HG02678 (cell line): Measurements from ENCODE around the gene EDNRA.
A peak's percentile ranks its signal among the peaks of the same experiment; 100 is the strongest.

Source experiments
- ATAC-seq: cut with Tn5 transposase; IDR thresholded peaks from one replicate; pipeline ENCODE4 v1.9.1; 2021; ENCODE audit warnings: mild to moderate bottlenecking, moderate library complexity; ENCODE audit not compliant: unreplicated experiment

The EDNRA gene

DNA sequence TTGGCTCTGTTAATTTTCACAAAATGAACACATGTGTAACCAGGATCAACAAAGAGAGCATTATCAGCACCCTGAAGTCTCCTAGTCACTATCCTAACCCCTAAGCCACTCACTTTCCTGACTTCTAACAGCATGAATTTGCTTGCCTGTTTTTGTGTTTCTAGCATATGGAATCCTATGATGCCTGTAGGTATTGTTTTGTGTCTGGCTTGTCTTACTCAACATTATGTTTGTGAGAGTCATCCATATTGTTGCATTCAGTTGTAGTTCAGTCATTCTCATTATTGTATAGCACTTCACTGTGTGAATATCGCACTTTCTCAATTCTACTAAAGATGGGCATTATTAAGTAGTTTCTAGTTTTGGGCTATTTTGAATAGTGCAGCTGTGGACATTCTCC is 15.6 kb downstream of the EDNRA start:
- ATAC-seq: no peak

DNA sequence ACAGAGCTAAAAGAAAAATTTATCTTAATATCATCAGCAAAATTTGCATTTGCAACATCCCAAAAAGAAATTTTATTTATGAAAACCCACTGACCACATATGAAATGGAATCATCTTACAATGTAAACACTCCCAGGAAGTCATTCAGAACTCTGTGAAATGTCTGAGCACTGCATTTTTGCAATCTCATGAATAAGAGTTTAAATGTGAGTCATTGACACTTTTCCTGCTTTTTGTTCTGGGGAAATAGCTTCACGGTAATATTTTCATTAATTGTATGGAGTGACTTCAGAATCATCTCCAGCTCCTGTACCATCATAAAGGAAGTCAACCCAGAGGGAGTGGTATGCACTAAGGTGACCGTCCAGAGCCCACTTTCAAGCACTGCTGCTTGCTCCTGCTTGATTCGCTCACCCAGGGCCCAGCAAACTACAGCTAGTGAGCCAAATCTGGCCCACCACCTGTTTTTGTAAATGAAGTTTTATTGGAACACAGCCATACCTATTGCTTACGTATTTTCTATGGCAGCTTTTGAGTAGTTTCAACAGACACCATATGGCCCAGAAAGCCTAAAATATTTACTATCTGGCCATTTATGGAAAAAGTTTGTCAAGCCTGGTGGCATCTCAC is 17.2 kb downstream of the EDNRA start:
- no peak for ATAC-seq

DNA sequence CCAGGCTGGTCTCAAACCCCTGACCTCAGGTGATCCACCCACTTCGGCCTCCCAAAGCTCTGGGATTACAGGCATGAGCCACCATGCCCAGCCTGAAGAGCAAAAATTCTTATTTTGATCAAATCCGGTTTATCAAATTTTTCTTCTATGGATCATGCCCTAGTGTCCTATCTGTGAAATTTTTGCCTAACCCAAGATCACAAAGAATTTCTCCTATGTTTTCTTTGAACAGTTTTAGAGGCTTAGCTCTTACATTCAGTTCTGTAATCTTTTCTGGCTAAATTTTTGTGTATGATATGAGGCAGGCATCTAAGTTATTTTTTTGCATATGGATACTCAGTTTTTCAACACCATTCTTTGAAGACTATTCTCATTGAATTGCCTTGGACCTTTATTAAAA is 27.4 kb downstream of the EDNRA start:
- ATAC-seq: no peak

DNA sequence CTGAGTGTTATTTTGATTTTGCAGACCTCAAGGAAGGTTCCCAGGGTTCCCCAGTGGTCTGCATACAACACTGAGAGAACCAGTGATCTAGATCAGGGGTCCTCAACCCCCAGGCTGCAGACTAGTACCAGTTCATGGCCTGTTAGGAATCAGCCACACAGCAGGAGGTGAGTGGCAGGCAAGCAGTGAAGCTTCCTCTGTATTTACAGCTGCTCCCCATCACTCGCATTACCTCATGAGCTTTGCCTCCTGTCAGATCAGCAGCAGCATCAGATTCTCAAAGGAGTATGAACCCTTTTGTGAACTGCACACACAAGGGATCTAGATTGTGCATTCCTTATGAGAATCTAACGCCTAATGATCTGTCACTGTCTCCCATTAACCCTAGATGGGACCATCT is 28.5 kb downstream of the EDNRA start:
- no peak for ATAC-seq

DNA sequence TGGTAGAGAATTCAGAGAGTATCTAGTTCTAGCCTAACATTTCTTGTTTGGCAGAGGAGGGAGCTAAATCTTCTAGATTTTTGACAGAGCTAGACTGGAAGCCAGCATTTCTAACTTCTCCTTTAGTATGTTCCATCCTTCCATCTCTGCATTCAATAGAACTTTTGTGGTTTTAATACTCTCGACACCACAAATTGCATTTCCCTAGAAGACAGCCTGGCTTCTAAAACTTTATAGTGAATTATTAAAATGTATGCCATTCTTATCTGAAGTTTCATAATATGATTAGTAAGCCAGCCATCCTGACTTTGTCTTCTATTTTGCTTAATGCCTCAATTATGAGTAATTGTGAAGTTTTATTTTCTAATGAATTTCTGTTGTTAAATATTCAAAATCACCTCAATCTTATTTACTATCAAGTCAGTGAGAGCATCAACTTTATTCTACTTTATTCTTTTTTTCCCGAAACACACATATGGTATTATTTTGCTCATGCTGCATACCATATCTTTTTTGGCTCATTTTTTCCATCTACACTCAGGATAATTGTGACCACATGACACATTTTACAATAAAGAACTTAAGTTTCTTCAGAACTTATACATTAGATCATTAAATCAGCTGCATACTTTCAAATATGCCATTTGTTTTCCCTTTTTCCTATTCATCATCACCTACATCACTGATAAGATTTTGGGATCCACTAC is 30.2 kb downstream of the EDNRA start:
- ATAC-seq: no peak

DNA sequence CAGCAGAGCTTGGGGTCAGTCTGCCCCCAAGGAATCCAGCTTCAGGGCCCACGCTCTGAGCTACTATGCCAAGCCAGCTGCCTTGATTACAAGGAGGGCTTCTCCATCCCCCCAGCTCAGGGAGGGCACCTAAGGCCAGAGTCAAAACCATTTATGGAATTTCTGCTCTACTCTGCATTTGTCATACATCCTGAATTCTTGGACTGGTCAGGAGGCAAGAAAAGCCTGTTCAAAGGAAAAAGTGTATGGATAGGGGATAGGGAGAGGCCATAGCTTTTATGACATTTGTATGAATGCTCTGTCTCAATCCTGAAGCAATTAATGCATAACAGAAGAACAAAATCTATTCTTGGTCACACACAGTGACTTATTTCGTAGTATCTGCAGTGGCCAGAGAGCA is 32.2 kb downstream of the EDNRA start:
- no peak for ATAC-seq

DNA sequence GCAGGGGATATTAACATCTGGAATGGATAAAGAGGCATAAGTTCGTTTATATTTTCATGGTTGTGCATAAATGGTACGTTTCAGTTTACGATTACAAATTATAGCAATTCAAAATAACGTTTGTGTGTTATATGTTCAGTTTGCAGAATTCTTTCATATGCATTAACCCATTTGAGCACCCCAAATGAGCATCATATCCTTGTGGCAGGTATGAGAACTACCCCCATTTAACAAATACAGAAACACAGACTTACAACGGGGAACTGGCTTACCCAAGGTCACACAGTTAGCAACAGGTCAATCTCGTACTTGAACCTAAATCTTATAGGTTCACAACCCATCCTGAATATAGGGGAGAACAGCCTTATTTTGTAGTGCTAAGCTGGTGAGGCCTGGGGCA is 33.1 kb downstream of the EDNRA start:
- no peak for ATAC-seq

DNA sequence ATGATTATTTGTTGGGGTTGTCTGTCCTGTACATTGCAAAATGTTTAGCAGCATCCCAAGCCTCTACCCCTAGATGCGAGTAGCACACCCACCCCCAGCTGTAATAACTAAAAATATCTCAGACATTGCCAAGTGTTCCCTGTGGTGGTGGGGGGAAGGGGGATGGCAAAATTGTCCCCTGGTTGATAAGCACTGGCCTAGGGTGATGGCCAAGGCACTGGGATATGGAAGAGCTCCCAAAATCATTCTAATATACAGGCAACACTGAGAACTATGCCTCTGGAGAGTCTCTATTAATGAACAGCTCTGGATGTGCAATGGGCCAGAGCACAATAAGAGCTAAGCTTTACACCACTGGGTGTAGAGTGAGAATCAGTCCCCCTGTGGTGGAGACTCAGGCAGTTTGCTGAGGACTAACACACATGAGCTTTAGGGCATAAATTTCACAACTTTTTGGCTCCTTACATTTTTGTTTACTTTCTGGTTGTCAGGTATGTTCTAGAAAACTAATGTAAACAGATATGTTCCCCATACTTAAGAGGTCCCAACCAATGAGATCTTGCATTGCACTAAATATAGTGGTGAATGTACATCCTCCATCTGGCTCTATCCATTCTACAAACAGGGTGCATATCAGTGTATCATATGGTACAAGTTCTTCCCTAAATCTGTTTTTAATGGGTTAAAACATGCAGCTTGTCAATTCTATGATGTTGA is 34.5 kb downstream of the EDNRA start:
- no peak for ATAC-seq

DNA sequence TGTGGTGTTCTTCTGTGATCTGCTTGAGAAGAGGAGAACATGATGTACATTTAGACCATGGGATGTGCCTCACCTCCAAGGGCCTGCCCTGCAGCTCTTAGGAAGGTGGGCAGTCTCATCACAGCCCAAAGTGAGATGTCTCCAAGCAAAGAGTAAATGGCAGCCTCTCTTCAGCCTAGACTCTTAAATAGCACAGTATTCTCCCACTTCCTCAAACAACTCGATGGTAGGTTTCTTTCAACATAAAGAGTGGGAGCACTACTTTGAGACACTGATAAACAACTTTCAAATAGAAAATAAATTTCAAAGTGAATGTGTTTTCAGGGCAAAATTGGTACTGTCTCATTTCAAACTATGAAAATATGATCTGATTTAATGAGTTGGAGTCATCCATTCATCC is 35.2 kb downstream of the EDNRA start:
- ATAC-seq: no peak

DNA sequence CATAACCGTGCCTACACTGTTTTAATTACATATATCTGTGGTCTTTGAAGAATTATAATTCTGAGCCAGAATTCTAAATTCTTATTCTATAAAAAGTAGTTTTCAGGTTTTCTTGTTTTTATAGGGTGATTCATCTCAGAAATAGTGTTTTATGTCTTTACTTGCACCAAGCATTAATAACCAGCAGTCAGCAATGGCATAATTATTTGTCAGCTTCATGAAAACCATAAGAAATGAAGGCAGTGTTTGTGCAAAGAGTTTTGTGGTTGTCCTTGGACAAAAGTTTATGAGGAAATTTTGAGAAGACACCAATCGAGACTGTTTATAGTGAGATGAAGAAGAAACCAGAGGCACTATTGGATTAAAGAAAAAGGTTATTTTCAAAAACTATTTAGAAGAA is 37.2 kb downstream of the EDNRA start:
- ATAC-seq: no peak

DNA sequence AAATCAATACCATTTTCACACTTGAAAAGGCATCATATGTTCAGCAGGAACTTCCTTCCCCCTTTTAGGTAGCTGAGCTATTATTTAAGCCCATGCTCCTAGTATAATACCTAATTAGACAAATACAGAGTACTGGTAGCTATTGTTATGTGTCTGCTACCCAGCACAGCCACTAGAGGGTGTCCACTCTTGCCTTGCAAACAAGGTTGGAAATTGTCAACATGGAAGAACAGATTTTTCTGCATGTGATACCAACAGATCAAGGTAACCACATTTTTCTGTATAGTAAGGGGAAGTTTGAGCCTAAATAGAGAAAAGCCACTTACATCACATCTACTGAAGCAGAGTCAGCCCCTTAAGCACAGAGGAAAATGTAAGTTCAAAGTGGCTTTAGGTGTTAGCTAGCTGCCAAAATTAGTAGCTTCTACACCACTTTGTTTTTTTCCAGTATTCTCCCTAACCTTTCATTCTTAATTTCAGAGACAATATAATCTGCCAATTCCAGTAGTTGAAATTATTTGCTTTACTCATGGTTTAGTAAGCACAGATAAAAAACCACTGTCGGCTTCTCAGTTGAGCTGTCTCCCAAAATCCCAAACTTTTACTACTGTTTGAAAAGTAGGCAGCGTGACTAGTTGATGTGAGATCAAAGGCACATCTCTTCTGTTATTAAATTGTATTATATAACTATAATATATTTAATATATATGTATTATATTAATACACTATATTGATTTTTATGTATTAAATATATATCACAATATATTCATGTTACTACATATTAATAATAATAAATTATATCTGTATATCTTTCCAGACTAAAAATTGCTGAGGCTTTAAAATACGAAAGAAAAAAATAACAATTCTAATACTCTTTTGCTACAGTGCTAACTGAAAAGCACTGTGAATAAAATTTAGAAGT is 38.2 kb downstream of the EDNRA start:
- ATAC-seq: peak; percentile 90

DNA sequence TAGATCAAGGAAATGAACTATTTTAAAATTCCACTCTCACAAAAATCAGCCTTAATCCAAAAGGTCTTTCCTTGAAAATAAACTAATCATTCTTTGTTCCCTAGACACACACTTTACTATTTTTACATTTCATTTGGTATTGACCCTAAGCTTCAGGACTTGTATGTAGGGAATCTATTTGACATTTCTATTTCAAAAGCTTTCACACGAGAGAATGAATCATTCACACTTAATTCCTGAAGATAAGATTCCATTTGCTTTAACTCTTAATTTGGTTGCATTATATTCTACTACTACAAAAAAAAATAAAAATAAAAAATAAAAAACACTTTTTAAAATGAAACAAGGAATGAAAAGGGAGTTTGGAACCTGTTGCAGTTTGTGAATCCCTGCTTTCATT is 43.7 kb downstream of the EDNRA start:
- ATAC-seq: no peak

DNA sequence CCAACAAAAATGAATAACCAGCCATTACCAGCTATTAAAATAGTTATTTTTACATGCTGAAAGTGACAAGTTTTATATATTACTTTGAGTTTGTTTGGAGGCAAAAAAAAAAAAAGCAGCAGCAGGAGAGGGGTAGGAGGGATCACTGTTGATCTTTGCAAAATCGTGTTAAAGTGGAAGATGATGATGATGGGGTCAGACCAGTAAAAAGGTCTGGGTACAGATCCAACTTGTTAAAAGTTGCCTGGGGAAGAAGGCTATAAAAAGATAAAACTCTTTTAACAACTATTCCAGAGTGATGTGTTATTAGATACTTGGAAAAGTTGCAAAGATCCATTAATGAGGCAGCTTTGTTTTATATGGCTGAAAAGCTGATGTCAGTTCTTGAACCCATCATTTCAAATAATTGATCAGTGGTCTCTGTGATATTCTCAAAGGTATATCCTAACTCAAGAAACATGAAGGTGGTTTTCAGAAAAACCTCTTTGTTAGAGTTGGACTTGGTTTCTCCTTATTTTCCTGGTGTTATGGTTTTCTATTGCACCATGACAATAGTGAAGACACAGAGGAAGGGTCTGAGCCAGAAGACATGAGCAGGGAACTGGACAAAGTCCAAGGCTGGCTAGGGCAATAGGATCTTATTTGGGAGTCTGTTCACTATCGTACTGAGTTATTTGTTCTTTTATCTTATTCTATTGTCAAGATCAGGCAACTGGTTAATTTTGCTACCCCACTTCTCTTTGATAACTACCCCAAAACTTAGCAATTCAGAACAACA is 44.8 kb downstream of the EDNRA start:
- no peak for ATAC-seq

DNA sequence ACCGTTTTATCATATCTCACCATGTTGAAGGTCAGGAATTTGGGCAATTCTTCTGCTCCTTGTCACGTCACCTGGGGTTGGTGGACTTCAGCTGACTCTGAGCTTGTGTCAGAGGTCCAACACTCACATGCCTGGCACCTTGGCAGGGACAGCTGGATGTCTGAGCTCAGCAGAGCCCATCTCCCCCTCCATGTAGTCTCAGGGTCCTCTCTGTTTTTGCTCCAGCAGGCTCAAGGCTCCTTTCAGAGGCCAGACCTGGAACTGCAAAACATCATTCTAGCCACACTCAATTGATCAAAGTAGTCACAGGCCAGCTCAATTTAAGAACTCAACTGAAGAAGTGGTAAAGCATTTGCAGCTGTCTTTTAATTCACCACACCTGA is 45.4 kb downstream of the EDNRA start:
- no peak for ATAC-seq

DNA sequence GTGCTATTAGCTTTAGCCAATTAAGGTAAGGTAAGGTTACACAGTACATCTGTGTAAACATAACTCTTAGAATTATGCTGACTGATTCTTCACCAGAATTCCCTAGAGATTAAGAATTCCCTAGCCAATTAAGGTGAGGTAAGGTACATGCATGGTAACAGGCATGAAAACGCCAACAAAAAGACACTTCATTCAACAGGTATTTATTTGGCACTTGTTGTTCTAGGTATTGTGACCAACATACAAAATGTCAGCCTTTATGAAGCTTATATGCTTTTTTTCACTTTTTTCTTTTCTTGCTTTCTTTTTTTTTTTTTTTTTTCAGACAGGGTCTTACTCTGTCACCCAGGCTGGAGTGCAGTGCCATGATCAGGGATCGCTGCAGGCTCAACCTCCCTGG is 47.2 kb downstream of the EDNRA start:
- no peak for ATAC-seq

DNA sequence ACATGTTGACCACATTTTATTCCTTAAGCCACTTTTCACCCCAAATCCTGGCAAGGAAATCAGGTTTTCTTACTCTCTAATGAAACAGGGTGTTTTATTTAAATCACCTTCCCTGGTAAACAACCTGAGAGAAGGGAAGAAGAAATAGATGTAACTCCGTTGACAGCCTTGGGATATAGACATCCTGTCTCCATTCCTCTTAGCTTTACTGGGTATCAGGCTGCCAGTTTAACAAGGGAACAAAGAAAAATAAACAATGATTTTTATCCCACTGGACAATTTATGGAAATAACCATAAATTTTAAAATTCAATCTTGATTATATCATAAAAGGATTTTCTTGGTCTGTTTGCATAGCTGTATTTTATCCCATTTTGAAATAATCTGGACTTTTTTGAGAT is 49.2 kb downstream of the EDNRA start:
- no peak for ATAC-seq

DNA sequence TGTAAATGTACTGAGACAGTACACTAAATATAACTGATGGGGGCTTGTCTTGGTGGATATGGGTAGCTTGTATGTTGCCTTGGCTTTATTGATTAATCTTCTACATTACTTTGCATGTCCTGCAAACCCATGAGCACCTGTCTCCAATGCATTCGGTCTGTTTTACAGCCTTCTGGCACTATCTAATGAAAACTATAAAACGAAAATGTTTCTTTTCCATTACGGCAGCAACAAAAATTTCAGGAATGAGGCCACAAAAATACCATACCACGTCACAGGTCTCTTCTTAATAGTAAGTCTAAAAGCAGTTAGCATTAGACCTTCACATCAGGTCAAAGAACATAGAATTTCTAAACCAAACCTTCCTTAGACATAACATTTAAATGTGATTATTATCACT is 49.8 kb downstream of the EDNRA start:
- ATAC-seq: no peak

DNA sequence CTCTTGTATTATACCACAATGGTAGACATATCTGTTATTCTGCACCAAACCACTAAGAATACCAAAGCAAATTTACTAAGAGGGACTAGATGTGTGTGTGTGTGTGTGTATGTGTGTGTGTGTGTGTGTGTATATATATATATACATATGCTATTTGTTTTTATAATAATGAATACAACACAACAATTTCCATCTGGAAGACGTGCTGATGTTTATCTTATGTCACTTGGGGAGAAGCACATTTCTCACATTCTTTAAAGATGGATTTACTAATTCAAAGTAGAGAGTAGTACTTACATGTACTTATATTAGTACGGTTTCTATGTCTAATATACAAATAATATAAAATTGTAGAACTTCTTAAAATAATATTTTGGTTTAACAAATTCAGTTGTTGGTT is 52.0 kb downstream of the EDNRA start:
- ATAC-seq: no peak

DNA sequence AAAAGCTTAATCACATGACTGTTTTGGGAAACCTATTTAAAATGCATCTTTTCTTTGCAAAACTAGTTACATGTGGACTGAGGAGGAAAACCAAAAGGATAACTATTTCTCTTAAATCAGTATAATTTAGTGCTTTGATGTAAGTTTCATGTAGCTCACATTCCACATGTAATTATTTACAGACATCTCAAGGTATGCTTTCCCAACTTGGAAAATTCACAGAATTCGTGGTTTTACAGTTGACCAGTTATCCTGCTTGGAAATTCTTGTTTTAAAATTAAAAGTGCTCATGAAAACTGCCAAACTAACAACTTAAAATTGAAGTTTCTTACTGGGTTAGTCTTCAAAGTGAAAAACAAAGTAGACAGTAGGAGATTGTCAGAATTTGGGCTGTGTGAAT is 52.4 kb downstream of the EDNRA start:
- no peak for ATAC-seq

DNA sequence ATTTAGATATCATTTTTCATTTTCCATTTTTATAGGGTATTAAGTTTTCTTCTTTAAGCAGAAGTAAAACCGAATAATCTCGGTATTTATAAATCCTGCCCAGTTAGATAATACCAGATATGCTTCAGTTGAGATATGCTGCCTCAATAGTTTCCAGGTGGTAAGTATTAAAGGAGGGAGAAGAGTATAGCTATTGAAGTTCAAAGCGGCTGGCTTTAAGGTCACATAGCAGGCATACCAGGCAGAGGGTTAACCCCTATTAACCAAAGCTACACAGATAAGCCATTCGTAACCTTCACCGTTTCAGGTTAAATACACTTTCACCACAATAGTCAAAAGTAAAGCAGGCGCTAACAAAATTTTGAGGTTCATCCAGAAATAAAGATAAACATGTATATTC is 54.2 kb downstream of the EDNRA start:
- ATAC-seq: no peak

DNA sequence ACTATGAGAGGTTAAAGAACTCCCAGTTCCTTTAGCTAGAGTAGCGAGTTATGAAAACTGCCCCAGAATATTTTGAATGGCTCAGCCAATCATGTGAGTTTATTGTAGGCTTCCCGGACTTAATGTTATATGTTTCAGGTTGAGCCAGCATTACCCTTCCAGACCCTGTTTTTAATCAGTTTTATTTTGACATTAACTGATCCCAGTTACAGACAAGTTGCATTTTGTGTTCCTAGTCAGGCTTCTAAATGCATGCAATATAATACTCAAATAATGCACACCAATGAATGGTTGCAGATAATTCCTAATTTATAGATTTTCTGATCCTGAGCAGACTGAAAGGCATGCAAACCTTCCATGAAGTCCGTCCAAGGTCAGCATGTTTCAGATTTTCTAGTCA is 57.8 kb downstream of the EDNRA start:
- ATAC-seq: no peak
